H1 (cell line): ENCODE results near the gene MRPL20.

Source experiments
- CTCF ChIP-seq, 3 experiments: IDR thresholded peaks; 1 replicate in 2 of 3; 2 replicates in 1 of 3; pipeline versions ENCODE4 v1.5.1 to v1.6.1; 2011; ENCODE audit warnings: low read length in 3 of 3, mild to moderate bottlenecking in 3 of 3, inconsistent platforms in 2 of 3, low read depth in 1 of 3, moderate library complexity in 1 of 3; ENCODE audit not compliant: insufficient read depth in 1 of 3; ENCODE audit errors: control extremely low read depth in 1 of 3
- E2F6 ChIP-seq: IDR thresholded peaks from 2 replicates; pipeline ENCODE4 v1.6.1; 2012; ENCODE audit warnings: inconsistent platforms
- EZH2 ChIP-seq: fragments of 200-600 bp; sonication (generic); IDR thresholded peaks from 2 replicates; pipeline ENCODE4 v1.7.1; 2012; ENCODE audit warnings: low read depth, mild to moderate bottlenecking, moderate library complexity, low read length, inconsistent platforms; ENCODE audit not compliant: severe bottlenecking
- KDM4A ChIP-seq: IDR thresholded peaks from one replicate; pipeline ENCODE4 v1.7.1; 2012; ENCODE audit warnings: low read depth, mild to moderate bottlenecking, moderate library complexity, low read length, inconsistent platforms; ENCODE audit not compliant: severe bottlenecking
- POLR2A ChIP-seq, 2 experiments: IDR thresholded peaks; 1 replicate in 1 of 2; 2 replicates in 1 of 2; pipeline ENCODE4 v1.6.1; 2011; ENCODE audit warnings: low read depth in 2 of 2, low read length in 2 of 2, mild to moderate bottlenecking in 2 of 2; ENCODE audit errors: control extremely low read depth in 1 of 2
- RFX5 ChIP-seq: IDR thresholded peaks from 2 replicates; pipeline ENCODE4 v1.6.1; 2011; ENCODE audit warnings: low read depth, low read length, improper control_type of control experiment, borderline replicate concordance
- RXRA ChIP-seq: IDR thresholded peaks from 2 replicates; pipeline ENCODE4 v1.6.1; 2011; ENCODE audit warnings: low read depth, mild to moderate bottlenecking, low read length, moderate library complexity; ENCODE audit not compliant: insufficient read depth
- TAF1 ChIP-seq: IDR thresholded peaks from 2 replicates; pipeline ENCODE4 v1.6.1; 2011; ENCODE audit warnings: mild to moderate bottlenecking, low read depth, low read length
- TF ChIP-seq, protein P1 (sequence below): IDR thresholded peaks from 2 replicates; pipeline ENCODE4 v1.6.1; 2012; ENCODE audit warnings: inconsistent platforms

DNA sequence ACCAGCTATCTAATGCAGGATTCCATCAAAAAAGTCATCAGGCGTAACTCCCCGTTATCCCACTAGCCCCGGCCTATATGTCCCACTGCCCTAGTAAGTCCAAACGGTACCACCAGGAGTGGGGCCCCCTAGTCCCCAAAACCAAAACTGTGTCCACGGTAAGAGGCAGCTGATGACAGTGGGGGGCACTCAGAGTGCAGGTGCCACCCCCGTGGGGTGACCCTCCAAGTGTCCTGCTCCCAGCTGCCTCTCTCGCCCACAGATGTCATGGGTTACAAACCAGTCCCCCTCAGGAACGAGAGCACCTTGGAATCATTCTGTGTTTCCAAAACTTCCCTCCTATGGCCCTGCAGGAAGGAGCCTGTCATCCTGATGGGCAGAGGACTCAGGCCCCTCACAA is 21.2 kb downstream of the MRPL20 start:
- TF ChIP-seq EZH2 (no peak), RXRA (no peak), CTCF (IDR thresholded peaks at IDR 0.05; ENCODE audit: control extremely low read depth in 1 of 3, insufficient read depth in 1 of 3, low read depth in 1 of 3, low read length in 3 of 3) (no peak), RFX5 (no peak), E2F6 (no peak), TAF1 (no peak), POLR2A (IDR thresholded peaks at IDR 0.05; ENCODE audit: control extremely low read depth in 1 of 2, low read depth in 2 of 2, low read length in 2 of 2) (no peak; a peak in 1 of 3 replicates), KDM4A (no peak)
- TF ChIP-seq, protein P1, sequence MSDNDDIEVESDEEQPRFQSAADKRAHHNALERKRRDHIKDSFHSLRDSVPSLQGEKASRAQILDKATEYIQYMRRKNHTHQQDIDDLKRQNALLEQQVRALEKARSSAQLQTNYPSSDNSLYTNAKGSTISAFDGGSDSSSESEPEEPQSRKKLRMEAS: no peak
